BE2C (cell line): ENCODE data around the gene NKX3-2.

ENCODE experiments used
- DNase-seq: peaks from one replicate; pipeline ENCODE4 v3.0.0-alpha.2; 2020
- H3K27me3 ChIP-seq: fragments of 250-450 bp; sonication (Bioruptor Pico); 2 replicates; pipeline ENCODE4 v1.5.1; 2020; ENCODE audit warnings: mild to moderate bottlenecking
- H3K36me3 ChIP-seq: fragments of 250-450 bp; sonication (Bioruptor Pico); 2 replicates; pipeline ENCODE4 v1.5.1; 2020; ENCODE audit warnings: mild to moderate bottlenecking
- H3K4me1 ChIP-seq: fragments of 250-450 bp; sonication (Bioruptor Pico); 2 replicates; pipeline ENCODE4 v1.5.1; 2020
- H3K4me3 ChIP-seq: 2 replicates; pipeline ENCODE4 v1.5.1; 2011; ENCODE audit warnings: low read depth, low read length
- H3K9me3 ChIP-seq: fragments of 250-450 bp; sonication (Bioruptor Pico); 2 replicates; pipeline ENCODE4 v1.5.1; 2020
- CTCF ChIP-seq: IDR thresholded peaks from 2 replicates; pipeline ENCODE4 v1.5.1; 2012; ENCODE audit warnings: mild to moderate bottlenecking, low read depth, low read length

NKX3-2 gene

GRCh38 chr4:13543032-13543838, 1.1 kb downstream of the NKX3-2 start:
- Histone ChIP-seq H3K27me3 (peaks cover 99% of the 10 kb centered on the region), H3K4me1 (no peaks in the 10 kb centered on the region), H3K36me3 (no peaks in the 10 kb centered on the region), H3K9me3 (no peaks in the 10 kb centered on the region; the same call in 1 of the 2 replicates), H3K4me3 (no peak overlapping the region)
- no peak for DNase-seq
- no peak for TF ChIP-seq CTCF

- no peaks in the 10 kb centered on the region; the same call in 1 of the 2 replicates for H3K9me3 ChIP-seq
Observed at GRCh38 chr4:13542577-13543031, 1.7 kb downstream of the NKX3-2 start.

GRCh38 chr4:13541720-13542576, 2.4 kb downstream of the NKX3-2 start:
- no peak for DNase-seq
- peak; percentile 31 for TF ChIP-seq CTCF
- Histone ChIP-seq H3K27me3 (peaks cover 100% of the 10 kb centered on the region), H3K9me3 (no peaks in the 10 kb centered on the region; the same call in 1 of the 2 replicates), H3K4me1 (no peaks in the 10 kb centered on the region), H3K36me3 (no peaks in the 10 kb centered on the region), H3K4me3 (no peak overlapping the region)

More at GRCh38 chr4:13542577-13543031, 1.7 kb downstream of the NKX3-2 start:
- Histone ChIP-seq H3K4me1 (no peaks in the 10 kb centered on the region), H3K36me3 (no peaks in the 10 kb centered on the region), H3K27me3 (peaks cover 100% of the 10 kb centered on the region), H3K4me3 (no peak overlapping the region)
- no peak for TF ChIP-seq CTCF
- no peak for DNase-seq

- Histone ChIP-seq H3K4me1 (no peaks in the 10 kb centered on the region), H3K27me3 (peaks cover 100% of the 10 kb centered on the region), H3K9me3 (no peaks in the 10 kb centered on the region), H3K4me3 (no peak overlapping the region), H3K36me3 (no peaks in the 10 kb centered on the region)
- no peak for TF ChIP-seq CTCF
- DNase-seq = no peak
Observed at GRCh38 chr4:13541176-13541604, 3.1 kb downstream of the NKX3-2 start.

- Histone ChIP-seq H3K36me3 (no peaks in the 10 kb centered on the region), H3K9me3 (no peaks in the 10 kb centered on the region), H3K27me3 (peaks cover 100% of the 10 kb centered on the region), H3K4me3 (no peak overlapping the region), H3K4me1 (no peaks in the 10 kb centered on the region)
- no peak for TF ChIP-seq CTCF
- no peak for DNase-seq
Observed at GRCh38 chr4:13540446-13541175, 3.7 kb downstream of the NKX3-2 start.
